PC-9 (cell line): ENCODE data around the gene RIBC2. TPM values are rescaled to one million over a fixed set of nuclear protein-coding genes. Genes with fewer than 3 reads are reported as not detected.

Source experiments
- BruUV-seq: library from RNA; stranded (reverse); fragments of 400-500 nt; replicated peaks from 2 replicates; lab custom pipeline; 2021; lab: Mats Ljungman, UMichigan
- CTCF ChIA-PET: fragments of 300-600 bp; sonication (Branson Sonifier 250); formaldehyde crosslinking; loops from one replicate; lab custom pipeline; 2022; ENCODE audit warnings: antibody characterized with exemption; lab: Charles Lee
- POLR2A ChIA-PET: fragments of 300-600 bp; sonication (Branson Sonifier 250); formaldehyde crosslinking; loops from one replicate; lab custom pipeline; 2022; ENCODE audit warnings: antibody characterized with exemption; ENCODE audit not compliant: unreplicated experiment; lab: Charles Lee
- DNase-seq, 2 experiments: peaks; one replicate each; pipeline versions ENCODE4 v3.0.0 to v3.0.0-alpha.2; 2015 to 2022; ENCODE audit warnings: mixed read lengths in 1 of 2
- H2AFZ ChIP-seq: fragments of 200-600 bp; sonication (generic); 2 replicates; pipeline ENCODE4 v1.8.1; 2017; ENCODE audit warnings: antibody characterized with exemption
- H3F3A ChIP-seq: fragments of 200-600 bp; sonication (generic); 2 replicates; pipeline ENCODE4 v1.8.1; 2017; ENCODE audit warnings: antibody characterized with exemption, mild to moderate bottlenecking, low read depth; ENCODE audit not compliant: insufficient read depth
- H3K27ac ChIP-seq: fragments of 200-600 bp; sonication (generic); 2 replicates; pipeline ENCODE4 v1.6.1; 2016; ENCODE audit warnings: mixed run types
- H3K27me3 ChIP-seq: fragments of 200-600 bp; sonication (generic); 2 replicates; pipeline ENCODE4 v1.6.1; 2016; ENCODE audit warnings: low read depth, mixed run types; ENCODE audit not compliant: insufficient read depth
- H3K36me3 ChIP-seq: fragments of 200-600 bp; sonication (generic); 2 replicates; pipeline ENCODE4 v1.6.1; 2016; ENCODE audit warnings: low read depth, mixed run types
- H3K4me1 ChIP-seq: fragments of 200-600 bp; sonication (generic); replicated peaks from 2 replicates; pipeline ENCODE4 v1.6.1; 2016; ENCODE audit warnings: mixed run types; ENCODE audit not compliant: insufficient read depth
- H3K4me2 ChIP-seq: fragments of 200-600 bp; sonication (generic); 2 replicates; pipeline ENCODE4 v1.6.1; 2017; ENCODE audit warnings: mixed run types
- H3K4me3 ChIP-seq: fragments of 200-600 bp; sonication (generic); 2 replicates; pipeline ENCODE4 v1.6.1; 2016; ENCODE audit warnings: mixed run types
- H3K79me2 ChIP-seq: fragments of 200-600 bp; sonication (generic); 2 replicates; pipeline ENCODE4 v1.6.1; 2017; ENCODE audit warnings: low read depth, mixed run types
- H3K9me2 ChIP-seq: fragments of 200-600 bp; sonication (generic); 2 replicates; pipeline ENCODE4 v1.8.1; 2017; ENCODE audit warnings: mild to moderate bottlenecking; ENCODE audit not compliant: insufficient read depth
- H3K9me3 ChIP-seq: fragments of 200-600 bp; sonication (generic); 2 replicates; pipeline ENCODE4 v1.8.1; 2016; ENCODE audit warnings: low read depth; ENCODE audit not compliant: insufficient read depth
- H4K20me1 ChIP-seq: fragments of 200-600 bp; sonication (generic); 2 replicates; pipeline ENCODE4 v1.8.1; 2017; ENCODE audit not compliant: insufficient read depth
- CTCF ChIP-seq: fragments of 200-600 bp; sonication (generic); conservative IDR thresholded peaks from 2 replicates; pipeline ENCODE4 v1.6.1; 2017; ENCODE audit warnings: mixed run types, antibody characterized with exemption, mild to moderate bottlenecking, moderate library complexity
- EZH2 ChIP-seq: fragments of 200-600 bp; sonication (generic); IDR thresholded peaks from 2 replicates; pipeline ENCODE4 v1.8.0; 2017; ENCODE audit warnings: antibody characterized with exemption, low read depth
- intact Hi-C: fragments of 100-400 bp; cut with micrococcal nuclease; formaldehyde crosslinking; loops from one replicate; pipeline ENCODE4 v1.10.0; 2022; ENCODE audit not compliant: unreplicated experiment
- total RNA-seq: library from RNA; stranded (reverse); gene quantifications from 2 replicates; pipeline ENCODE4 v1.2.3, GENCODE V29; 2021

Gene RIBC2
- total RNA-seq, 1 experiment from 2014 or later, result 11.0 TPM

- intact Hi-C loops, result no loop called here
- H3K27me3 ChIP-seq, result no peaks in the 10 kb centered on the region
- CTCF ChIA-PET, result no interaction called here
- H3K4me1 ChIP-seq, result peaks cover 6% of the 10 kb centered on the region
- no peaks in the 10 kb centered on the region for H4K20me1 ChIP-seq
- peak overlapping the region; percentile 97 for H3K4me2 ChIP-seq
- no TSS peak for BruUV-seq
- H3K27ac ChIP-seq, result no peak overlapping the region
- H2AFZ ChIP-seq, result peak overlapping the region; percentile 96; the same call in 1 of the 2 replicates
- POLR2A ChIA-PET, result no interaction called here
- no peaks in the 10 kb centered on the region for H3K9me2 ChIP-seq
- peaks cover 18% of the 10 kb centered on the region for H3F3A ChIP-seq
- H3K9me3 ChIP-seq, result no peaks in the 10 kb centered on the region; the same call in 1 of the 2 replicates
- no peaks in the 10 kb centered on the region for H3K36me3 ChIP-seq
- no peaks in the 10 kb centered on the region for H3K79me2 ChIP-seq
- no peak for DNase-seq
- H3K4me3 ChIP-seq, result peak overlapping the region; percentile 73; the same call in 1 of the 2 replicates
- TF ChIP-seq EZH2 (no peak), CTCF (no peak)
Measured at GRCh38 chr22:45413013-45413367, 503 bp upstream of the RIBC2 start.

- H3K4me2 ChIP-seq, result no peak overlapping the region
- H3K79me2 ChIP-seq, result no peaks in the 10 kb centered on the region
- H3K9me3 ChIP-seq, result no peaks in the 10 kb centered on the region
- no peak for TF ChIP-seq CTCF
- no peak for TF ChIP-seq EZH2
- no peak overlapping the region for H3K27ac ChIP-seq
- H3K9me2 ChIP-seq, result no peaks in the 10 kb centered on the region
- no peak overlapping the region for H2AFZ ChIP-seq
- no peak for DNase-seq
- no peaks in the 10 kb centered on the region for H3K27me3 ChIP-seq
- no peaks in the 10 kb centered on the region for H3K36me3 ChIP-seq
- H3K4me1 ChIP-seq, result peaks cover 7% of the 10 kb centered on the region
- H3K4me3 ChIP-seq, result no peak overlapping the region
- POLR2A ChIA-PET, result no interaction called here
- H3F3A ChIP-seq, result peaks cover 18% of the 10 kb centered on the region
- no peaks in the 10 kb centered on the region for H4K20me1 ChIP-seq
- intact Hi-C loops, result no loop called here
- BruUV-seq, result no TSS peak
- CTCF ChIA-PET, result no interaction called here
Measured at GRCh38 chr22:45418056-45418769, 4.7 kb downstream of the RIBC2 start.

GRCh38 chr22:45418770-45419138 is 5.3 kb downstream of the RIBC2 start:
- H3F3A ChIP-seq, result peaks cover 23% of the 10 kb centered on the region
- CTCF ChIA-PET, result interaction anchor here (0.6 kb wide), 1 partner anchor 22 kb away, joined by 3 read pairs; no protein-coding TSS in a partner anchor
- POLR2A ChIA-PET, result interaction anchor here (0.8 kb wide), 1 partner anchor 13 kb away, joined by 7 read pairs; no protein-coding TSS in a partner anchor
- no peak overlapping the region for H3K4me3 ChIP-seq
- no peak overlapping the region for H3K4me2 ChIP-seq
- H3K36me3 ChIP-seq, result no peaks in the 10 kb centered on the region
- H3K9me3 ChIP-seq, result no peaks in the 10 kb centered on the region
- no peak overlapping the region for H3K27ac ChIP-seq
- no peaks in the 10 kb centered on the region for H4K20me1 ChIP-seq
- intact Hi-C loops, result no loop called here
- peaks cover 11% of the 10 kb centered on the region for H3K4me1 ChIP-seq
- no peaks in the 10 kb centered on the region for H3K9me2 ChIP-seq
- no TSS peak for BruUV-seq
- H3K27me3 ChIP-seq, result no peaks in the 10 kb centered on the region
- no peak for DNase-seq
- H2AFZ ChIP-seq, result no peak overlapping the region
- no peaks in the 10 kb centered on the region for H3K79me2 ChIP-seq
- TF ChIP-seq CTCF (no peak), EZH2 (no peak)
